HepG2 (cell line): ENCODE data around the gene ZBP1. TPM values are rescaled to one million over a fixed set of nuclear protein-coding genes. Genes with fewer than 3 reads are reported as not detected.

Experiments used
- ATAC-seq: fragments of 200-7000 bp; cut with Tn5 transposase; 3 replicates; pipeline ENCODE4 v1.9.1; 2020; ENCODE audit warnings: mild to moderate bottlenecking, moderate library complexity
- BruUV-seq: library from RNA; stranded (reverse); fragments of 400-500 nt; replicated peaks from 2 replicates; lab custom pipeline; 2021; lab: Mats Ljungman, UMichigan
- CTCF ChIA-PET: fragments of 300-600 bp; formaldehyde crosslinking; extraction: SDS; loops from one replicate; lab custom pipeline; 2021; ENCODE audit warnings: low total read pairs, inconsistent platforms, low intra/inter-chr PET ratio; lab: Yijun Ruan, JAX
- POLR2A ChIA-PET: fragments of 350-600 bp; sonication (Branson Sonifier 250); formaldehyde crosslinking; loops from one replicate; lab custom pipeline; 2020; ENCODE audit warnings: antibody characterized with exemption, inconsistent platforms; lab: Yijun Ruan, JAX
- DNase-seq: peaks from one replicate; pipeline ENCODE4 v3.0.0-alpha.2; 2015; ENCODE audit warnings: low spot score
- FAIRE-seq: peaks from 3 replicates; lab custom pipeline; 2011; peaks lifted over from hg19 to GRCh38; lab: Jason Lieb, UNC
- H2AFZ ChIP-seq: one replicate; pipeline ENCODE4 v1.6.1; 2011; ENCODE audit warnings: low read length, inconsistent platforms
- H3K27ac ChIP-seq: fragments of 300-600 bp; 3 replicates; pipeline ENCODE4 v1.8.0; 2011; ENCODE audit warnings: mixed run types, mild to moderate bottlenecking, mixed read lengths, low read length, inconsistent platforms; ENCODE audit not compliant: insufficient read depth; ENCODE audit errors: extremely low read length
- H3K27me3 ChIP-seq, 2 experiments: fragments of 200-600 bp in 1 of 2; 2 replicates in 1 of 2; 3 replicates in 1 of 2; pipeline versions ENCODE4 v1.6.0 to v1.8.0; 2011; ENCODE audit warnings: low read length in 2 of 2, mild to moderate bottlenecking in 2 of 2, moderate library complexity in 2 of 2, inconsistent platforms in 1 of 2; ENCODE audit not compliant: insufficient read depth in 2 of 2, control insufficient read depth in 1 of 2
- H3K36me3 ChIP-seq, 2 experiments: fragments of 200-600 bp in 1 of 2; replicated peaks in 1 of 2; 2 replicates in 1 of 2; 3 replicates in 1 of 2; pipeline versions ENCODE4 v1.5.1 to v1.8.0; 2011; ENCODE audit warnings: low read length in 2 of 2, inconsistent platforms in 1 of 2; ENCODE audit not compliant: insufficient read depth in 2 of 2, control insufficient read depth in 1 of 2
- H3K4me1 ChIP-seq: 2 replicates; pipeline ENCODE4 v1.5.1; 2012; ENCODE audit warnings: low read length, inconsistent platforms; ENCODE audit not compliant: insufficient read depth
- H3K4me2 ChIP-seq: 2 replicates; pipeline ENCODE4 v1.6.0; 2011; ENCODE audit warnings: low read depth, low read length, inconsistent platforms
- H3K4me3 ChIP-seq, 3 experiments: fragments of 200-600 bp in 1 of 3; sonication (generic), shearing (Covaris generic) in 1 of 3; replicated peaks in 1 of 3; 2 replicates each; pipeline ENCODE4 v1.5.1; 2011 to 2016; ENCODE audit warnings: low read length in 3 of 3, inconsistent platforms in 2 of 3, low read depth in 2 of 3, mild to moderate bottlenecking in 2 of 3, control low read depth in 1 of 3, mixed read lengths in 1 of 3; ENCODE audit not compliant: insufficient read depth in 1 of 3
- H3K79me2 ChIP-seq: one replicate; pipeline ENCODE4 v1.6.1; 2011; ENCODE audit warnings: low read length, inconsistent platforms; ENCODE audit not compliant: insufficient read depth
- H3K9ac ChIP-seq: 2 replicates; pipeline ENCODE4 v1.6.0; 2011; ENCODE audit warnings: mild to moderate bottlenecking, low read depth, low read length, inconsistent platforms; ENCODE audit not compliant: insufficient read depth
- H3K9me3 ChIP-seq: 2 replicates; pipeline ENCODE4 v1.5.1; 2012; ENCODE audit warnings: mild to moderate bottlenecking, low read length
- H4K20me1 ChIP-seq: 2 replicates; pipeline ENCODE4 v1.6.0; 2011; ENCODE audit warnings: inconsistent platforms, mild to moderate bottlenecking, low read length, moderate library complexity; ENCODE audit not compliant: insufficient read depth
- FIP1L1 ChIP-seq: fragments of 200-400 bp; formaldehyde crosslinking; IDR thresholded peaks from 2 replicates; pipeline ENCODE4 v1.6.1; 2018; ENCODE audit warnings: low read depth, mild to moderate bottlenecking, low read length, moderate library complexity, borderline replicate concordance; ENCODE audit not compliant: insufficient read depth
- GLI4 ChIP-seq: sonication (generic); formaldehyde crosslinking; IDR thresholded peaks from 2 replicates; pipeline ENCODE4 v1.5.1; 2020; ENCODE audit warnings: missing genetic modification reagents, mild to moderate bottlenecking, moderate library complexity, borderline replicate concordance
- HES4 ChIP-seq: sonication (generic); formaldehyde crosslinking; IDR thresholded peaks from 2 replicates; pipeline ENCODE4 v1.9.0; 2021; ENCODE audit warnings: mild to moderate bottlenecking, missing genetic modification reagents, borderline replicate concordance
- HNRNPLL ChIP-seq: fragments of 200-400 bp; formaldehyde crosslinking; IDR thresholded peaks from 2 replicates; pipeline ENCODE4 v1.6.1; 2017; ENCODE audit warnings: mild to moderate bottlenecking, low read depth, low read length; ENCODE audit not compliant: poor library complexity, severe bottlenecking
- KLF13 ChIP-seq: sonication (generic); formaldehyde crosslinking; IDR thresholded peaks from 2 replicates; pipeline ENCODE4 v1.4.0; 2020; ENCODE audit warnings: mild to moderate bottlenecking, missing genetic modification reagents
- PAF1 ChIP-seq: IDR thresholded peaks from 2 replicates; pipeline ENCODE4 v1.6.1; 2016; ENCODE audit warnings: missing genetic modification reagents, missing compliant biosample characterization
- RARG ChIP-seq: sonication (generic); formaldehyde crosslinking; IDR thresholded peaks from 2 replicates; pipeline ENCODE4 v1.4.0; 2020; ENCODE audit warnings: low read depth, mild to moderate bottlenecking, missing genetic modification reagents
- TMF1 ChIP-seq: sonication (generic); formaldehyde crosslinking; IDR thresholded peaks from 2 replicates; pipeline ENCODE4 v1.8.1; 2022; ENCODE audit warnings: low read depth, missing genetic modification reagents
- ZBTB38 ChIP-seq: sonication (generic); formaldehyde crosslinking; IDR thresholded peaks from 2 replicates; pipeline ENCODE4 v1.5.1; 2020; ENCODE audit warnings: mild to moderate bottlenecking, missing genetic modification reagents
- ZBTB7A ChIP-seq: sonication (generic); formaldehyde crosslinking; IDR thresholded peaks from 2 replicates; pipeline ENCODE4 v1.8.0; 2022; ENCODE audit warnings: mild to moderate bottlenecking, missing genetic modification reagents
- ZC3H4 ChIP-seq: sonication (generic); formaldehyde crosslinking; IDR thresholded peaks from 2 replicates; pipeline ENCODE4 v1.4.0; 2020; ENCODE audit warnings: missing genetic modification reagents, borderline replicate concordance
- ZFP82 ChIP-seq: sonication (generic); formaldehyde crosslinking; IDR thresholded peaks from 2 replicates; pipeline ENCODE4 v1.5.1; 2020; ENCODE audit warnings: mild to moderate bottlenecking, missing genetic modification reagents, borderline replicate concordance
- ZNF12 ChIP-seq: sonication (generic); formaldehyde crosslinking; IDR thresholded peaks from 2 replicates; pipeline ENCODE4 v1.5.0; 2020; ENCODE audit warnings: missing genetic modification reagents
- ZNF335 ChIP-seq: sonication (generic); formaldehyde crosslinking; IDR thresholded peaks from 2 replicates; pipeline ENCODE4 v1.4.0; 2020; ENCODE audit warnings: missing genetic modification reagents
- ZNF430 ChIP-seq: sonication (generic); formaldehyde crosslinking; IDR thresholded peaks from 2 replicates; pipeline ENCODE4 v1.9.0; 2021; ENCODE audit warnings: mild to moderate bottlenecking, missing genetic modification reagents
- ZNF501 ChIP-seq: sonication (generic); formaldehyde crosslinking; IDR thresholded peaks from 2 replicates; pipeline ENCODE4 v1.5.1; 2020; ENCODE audit warnings: mild to moderate bottlenecking, moderate library complexity, missing genetic modification reagents
- ZNF513 ChIP-seq: sonication (generic); formaldehyde crosslinking; conservative IDR thresholded peaks from 2 replicates; pipeline ENCODE4 v1.5.0; 2020; ENCODE audit warnings: missing genetic modification reagents
- ZNF598 ChIP-seq: sonication (generic); formaldehyde crosslinking; IDR thresholded peaks from 2 replicates; pipeline ENCODE4 v1.5.1; 2020; ENCODE audit warnings: mild to moderate bottlenecking, missing genetic modification reagents, borderline replicate concordance
- ZNF709 ChIP-seq: sonication (generic); formaldehyde crosslinking; IDR thresholded peaks from 2 replicates; pipeline ENCODE4 v1.5.0; 2020; ENCODE audit warnings: mild to moderate bottlenecking, missing genetic modification reagents
- ZNF788 ChIP-seq: sonication (generic); formaldehyde crosslinking; IDR thresholded peaks from 2 replicates; pipeline ENCODE4 v1.5.0; 2020; ENCODE audit warnings: mild to moderate bottlenecking, missing genetic modification reagents, borderline replicate concordance
- ZNF883 ChIP-seq: sonication (generic); formaldehyde crosslinking; IDR thresholded peaks from 2 replicates; pipeline ENCODE4 v1.5.1; 2020; ENCODE audit warnings: mild to moderate bottlenecking, missing genetic modification reagents; ENCODE audit errors: not compliant biosample characterization
- ZSCAN31 ChIP-seq: sonication (generic); formaldehyde crosslinking; IDR thresholded peaks from 2 replicates; pipeline ENCODE4 v1.5.0; 2020; ENCODE audit warnings: low read depth, mild to moderate bottlenecking, missing genetic modification reagents
- WGBS: methylation state at CpG from one replicate; pipeline ENCODE4 v1.1.6; 2017; ENCODE audit warnings: low lambda C conversion rate; 5-methylcytosine and 5-hydroxymethylcytosine counted together
- in situ Hi-C: cut with HindIII; loops from 2 replicates; pipeline ENCODE4 v1.10.0; 2017; ENCODE audit warnings: low pct_unique_long_range_greater_than_20kb; ENCODE audit not compliant: extremely low pct_ligation_motif_present
- intact Hi-C: fragments of 100-400 bp; cut with micrococcal nuclease; formaldehyde crosslinking; loops from one replicate; pipeline ENCODE4 v1.10.0; 2022; ENCODE audit not compliant: unreplicated experiment
- polyA plus RNA-seq, 8 experiments: library from polyadenylated mRNA; depleted of rRNA in 3 of 8; stranded (reverse) in 7 of 8; unstranded in 1 of 8; fragments of >200 nt; fragmentation: Illumina TruSeq in 4 of 8; extraction: Trizol in 4 of 8; gene quantifications; 2 replicates each; pipeline versions ENCODE4 v1.2.1 to v1.2.3, GENCODE V29; 2011 to 2016; ENCODE audit warnings: low read depth in 4 of 8, missing spikeins in 1 of 8, mixed read lengths in 1 of 8; ENCODE audit not compliant: insufficient read depth in 1 of 8
- total RNA-seq, 5 experiments: library from RNA; depleted of rRNA; stranded (reverse); fragments of >200 nt; fragmentation: Illumina TruSeq; extraction: Trizol; gene quantifications; 2 replicates each; pipeline ENCODE4 v1.2.3, GENCODE V29; 2016; ENCODE audit warnings: low read depth in 1 of 5

ZBP1 gene
- total and polyA plus RNA-seq, 2 of the 13 experiments (the other 11 are each of a cell fraction or from before 2014, with no cell fraction given): not detected

GRCh38 chr20:57561356-57562279, 58.6 kb downstream of the ZBP1 start:
- peaks cover 6 to 7% of the 10 kb centered on the region in 2 experiments; a peak in 4 of 5 replicates for H3K27me3 ChIP-seq
- no peaks in the 10 kb centered on the region; the same call in 1 of the 2 replicates for H4K20me1 ChIP-seq
- no peak for DNase-seq
- FAIRE-seq: no peak
- H3K79me2 ChIP-seq: peaks cover 10% of the 10 kb centered on the region
- WGBS: 54% methylated on average over 24 of the region's 24 CpGs
- H3K36me3 ChIP-seq: peaks cover 0 to 22% of the 10 kb centered on the region in 2 experiments; a peak in 2 of 5 replicates
- H3K9me3 ChIP-seq: no peaks in the 10 kb centered on the region
- no peak overlapping the region for H2AFZ ChIP-seq
- CTCF ChIA-PET: interaction anchor here (0.6 to 1.2 kb wide), 2 partner anchors 22 to 153 kb away, joined by 3 read pairs; no protein-coding TSS in a partner anchor
- in situ Hi-C loops (no loop called here), intact Hi-C loops (no loop called here)
- H3K9ac ChIP-seq: peak overlapping the region; percentile 76
- peak overlapping the region; percentile 77 for H3K4me2 ChIP-seq
- peak overlapping the region; percentile 65 for H3K27ac ChIP-seq
- TSS peak; percentile 84 for BruUV-seq
- peak; percentile 10 for ATAC-seq
- POLR2A ChIA-PET: interaction anchor here (1.1 to 5.6 kb wide), 13 partner anchors 12 to 827 kb away, joined by 3 to 96 read pairs (median 12); partner anchors contain the start of gene VAPB
- H3K4me3 ChIP-seq: peak overlapping the region; percentile 47 to 68 (median 50)
- H3K4me1 ChIP-seq: peaks cover 93% of the 10 kb centered on the region
- no peak for TF ChIP-seq KLF13 (CRISPR knock-in tag)
- TF ChIP-seq TMF1: 0 out of 2 replicates have a peak, but pooled peaks have one; percentile 28
- peak; percentile 13; the same call in 1 of the 2 replicates for TF ChIP-seq ZNF709
- peak; percentile 73; the same call in 1 of the 2 replicates for TF ChIP-seq ZBTB38
- no peak; the same call in 1 of the 2 replicates for TF ChIP-seq ZNF501
- TF ChIP-seq ZNF598 (CRISPR knock-in tag): 0 out of 2 replicates have a peak, but pooled peaks have one; percentile 90
- TF ChIP-seq PAF1 (CRISPR knock-in tag): 0 out of 2 replicates have a peak, but pooled peaks have one; percentile 39
- no peak for TF ChIP-seq ZNF513 (CRISPR knock-in tag)
- peak; percentile 46; the same call in 1 of the 2 replicates for TF ChIP-seq ZNF788 (CRISPR knock-in tag)
- TF ChIP-seq ZNF12 (CRISPR knock-in tag): no peak
- TF ChIP-seq ZFP82 (CRISPR knock-in tag): peak; percentile 28; the same call in 1 of the 2 replicates
- no peak for TF ChIP-seq RARG (CRISPR knock-in tag)
- no peak for TF ChIP-seq GLI4 (CRISPR knock-in tag)
- no peak for TF ChIP-seq ZNF335 (CRISPR knock-in tag)
- peak; percentile 28; the same call in 1 of the 2 replicates for TF ChIP-seq HES4 (CRISPR knock-in tag)
- 0 out of 2 replicates have a peak, but pooled peaks have one; percentile 16 for TF ChIP-seq ZBTB7A
- no peak for TF ChIP-seq FIP1L1
- TF ChIP-seq ZNF430 (CRISPR knock-in tag): peak; percentile 11; the same call in 1 of the 2 replicates
- peak; percentile 65 for TF ChIP-seq ZNF883 (CRISPR knock-in tag)
- 0 out of 2 replicates have a peak, but pooled peaks have one; percentile 15 for TF ChIP-seq ZC3H4 (CRISPR knock-in tag)
- no peak for TF ChIP-seq ZSCAN31 (CRISPR knock-in tag)
- no peak for TF ChIP-seq HNRNPLL
